Sigmoid colon (tissue), 7 donors: Measurements from ENCODE around the gene SORT1. TPM values are rescaled to one million over a fixed set of nuclear protein-coding genes. Genes with fewer than 3 reads are reported as not detected.
A peak's percentile ranks its signal among the peaks of the same experiment; 100 is the strongest.
"Not testable (repeated sequence)": the region's sequence is repeated elsewhere in the genome, so short reads cannot be mapped to it uniquely, and the experiment has no call there.

Experiments
- DNase-seq: peaks from one replicate; pipeline ENCODE4 v3.0.0-alpha.2; 2019
- H3K27ac ChIP-seq, 4 donors: fragments of 200-600 bp; sonication (generic); one replicate each; pipeline ENCODE4 v1.5.1; 2016 to 2019; ENCODE audit warnings: mild to moderate bottlenecking in 1 of 4
- H3K27me3 ChIP-seq, 3 donors: fragments of 200-600 bp; sonication (generic); one replicate each; pipeline ENCODE4 v1.5.1; 2019; ENCODE audit warnings: mild to moderate bottlenecking in 1 of 3
- H3K36me3 ChIP-seq, 4 donors: fragments of 200-600 bp; sonication (generic); one replicate each; pipeline ENCODE4 v1.5.1; 2016 to 2019
- H3K4me1 ChIP-seq, 4 donors: fragments of 200-600 bp; sonication (generic); one replicate each; pipeline ENCODE4 v1.5.1; 2017 to 2019
- H3K4me3 ChIP-seq, 4 donors: fragments of 200-600 bp; sonication (generic); one replicate each; pipeline ENCODE4 v1.5.1; 2017 to 2019; ENCODE audit warnings: mild to moderate bottlenecking in 2 of 4, moderate library complexity in 1 of 4
- H3K9me3 ChIP-seq, 4 donors: fragments of 200-600 bp in 3 of 4; sonication (generic) in 3 of 4; one replicate each; pipeline versions ENCODE4 v1.5.1 to v1.6.1; 2013 to 2019
- CTCF ChIP-seq, 4 experiments: fragments of 450-650 bp in 3 of 4; fragments of 200-600 bp in 1 of 4; IDR thresholded peaks; one replicate each; pipeline ENCODE4 v1.5.1; 2016 to 2019; ENCODE audit warnings: antibody characterized with exemption in 4 of 4, mild to moderate bottlenecking in 3 of 4, moderate library complexity in 2 of 4
- EP300 ChIP-seq, 4 donors: sonication (generic); formaldehyde crosslinking; IDR thresholded peaks; one replicate each; pipeline ENCODE4 v1.6.1; 2017; ENCODE audit warnings: antibody characterized with exemption in 4 of 4
- POLR2A ChIP-seq, 2 donors: fragments of 450-650 bp; IDR thresholded peaks; one replicate each; pipeline ENCODE4 v1.6.1; 2016; ENCODE audit warnings: antibody characterized with exemption in 2 of 2, mild to moderate bottlenecking in 2 of 2, moderate library complexity in 2 of 2
- POLR2AphosphoS5 ChIP-seq, 4 donors: sonication (generic); formaldehyde crosslinking; IDR thresholded peaks; one replicate each; pipeline ENCODE4 v1.6.1; 2017; ENCODE audit warnings: antibody characterized with exemption in 4 of 4
- WGBS, 2 donors: extraction: QIAGEN DNeasy Blood & Tissue Kit; methylation state at CpG; one replicate each; pipeline ENCODE4 v1.1.7; 2013; 5-methylcytosine and 5-hydroxymethylcytosine counted together
- intact Hi-C: fragments of 100-400 bp; cut with DNase I; formaldehyde crosslinking; loops from one replicate; pipeline ENCODE4 v1.15.1; 2023
- polyA plus RNA-seq, 3 donors: library from polyadenylated mRNA; stranded (reverse); fragments of 200-250 nt; gene quantifications; one replicate each; pipeline ENCODE4 v1.2.3, GENCODE V29; 2013
- total RNA-seq, 4 donors: library from RNA; depleted of rRNA; stranded (reverse); fragments of >200 nt; gene quantifications; one replicate each; pipeline ENCODE4 v1.1.0, GENCODE V29; 2016
- donor health status: healthy with polysubstance abuse.
- donor health status: Bipolar disorder and iron deficiency.
- donor health status: healthy.

SORT1 gene
- total and polyA plus RNA-seq, 7 donors = 7.2 to 55.1 (median 37.0) TPM

DNA sequence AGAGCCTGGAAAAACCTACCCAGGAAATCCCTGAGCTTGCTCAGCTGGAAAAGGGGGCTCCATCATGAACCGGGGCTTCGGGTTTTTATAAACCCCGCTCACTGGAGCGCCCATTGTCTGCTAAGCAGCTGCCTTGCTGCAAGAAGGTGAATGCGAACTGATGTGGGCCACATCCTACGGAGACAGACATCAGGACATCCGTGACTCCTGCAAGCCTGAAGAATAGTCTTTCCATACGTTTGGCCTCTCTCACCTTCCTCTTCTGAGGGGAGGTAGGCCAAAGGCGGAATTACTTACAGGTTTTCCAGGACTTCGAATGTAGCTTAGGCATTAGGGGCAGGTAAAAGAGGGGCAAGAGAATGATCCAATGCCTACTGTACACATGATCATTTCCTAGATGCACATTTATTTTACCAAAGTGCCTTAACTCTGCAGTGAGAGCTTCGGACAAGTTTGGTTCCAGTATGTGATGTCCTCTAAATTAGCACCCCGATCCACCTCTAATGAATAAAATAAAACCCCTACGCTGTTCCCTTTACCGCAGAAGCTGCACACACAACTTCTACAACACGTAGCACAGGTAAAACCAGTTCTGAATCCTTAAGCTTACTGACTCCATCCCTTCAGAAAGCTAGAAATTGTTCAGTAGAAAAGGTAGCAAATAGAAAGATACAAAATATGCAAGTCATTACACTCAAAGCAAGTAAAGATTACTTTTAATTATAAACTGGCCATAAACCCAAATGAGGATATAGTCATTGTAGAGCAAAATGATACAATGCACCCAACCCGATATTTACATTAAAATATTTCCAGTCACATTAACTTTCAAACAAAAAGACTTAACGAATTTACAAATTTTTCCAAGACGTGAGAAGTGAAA is 866 bp upstream of the SORT1 start:
- H3K4me3 ChIP-seq = peak overlapping the region; percentile 34 to 89 (median 74)
- no peak for DNase-seq
- H3K4me1 ChIP-seq = peaks cover 0 to 47% (median 38%) of the 10 kb centered on the region in 4 donors
- no peaks in the 10 kb centered on the region for H3K9me3 ChIP-seq
- intact Hi-C loops = loop anchor here (1.0 to 10.0 kb wide), 3 partner anchors 122 to 304 kb away; partner anchors contain the start of gene TMEM167B
- H3K36me3 ChIP-seq = peaks cover 0 to 28% (median 0%) of the 10 kb centered on the region in 4 donors
- H3K27me3 ChIP-seq = no peaks in the 10 kb centered on the region
- 19 to 52% methylated on average over 18 of the region's 18 CpGs for WGBS, 2 donors
- TF ChIP-seq POLR2AphosphoS5 (IDR thresholded peaks at IDR 0.05) = no peak
- TF ChIP-seq POLR2A (IDR thresholded peaks at IDR 0.05) = no peak
- TF ChIP-seq CTCF (IDR thresholded peaks at IDR 0.05) = no peak
- TF ChIP-seq EP300 (IDR thresholded peaks at IDR 0.05) = no peak
- H3K27ac ChIP-seq = peak overlapping the region; percentile 85 to 90 (median 87)

DNA sequence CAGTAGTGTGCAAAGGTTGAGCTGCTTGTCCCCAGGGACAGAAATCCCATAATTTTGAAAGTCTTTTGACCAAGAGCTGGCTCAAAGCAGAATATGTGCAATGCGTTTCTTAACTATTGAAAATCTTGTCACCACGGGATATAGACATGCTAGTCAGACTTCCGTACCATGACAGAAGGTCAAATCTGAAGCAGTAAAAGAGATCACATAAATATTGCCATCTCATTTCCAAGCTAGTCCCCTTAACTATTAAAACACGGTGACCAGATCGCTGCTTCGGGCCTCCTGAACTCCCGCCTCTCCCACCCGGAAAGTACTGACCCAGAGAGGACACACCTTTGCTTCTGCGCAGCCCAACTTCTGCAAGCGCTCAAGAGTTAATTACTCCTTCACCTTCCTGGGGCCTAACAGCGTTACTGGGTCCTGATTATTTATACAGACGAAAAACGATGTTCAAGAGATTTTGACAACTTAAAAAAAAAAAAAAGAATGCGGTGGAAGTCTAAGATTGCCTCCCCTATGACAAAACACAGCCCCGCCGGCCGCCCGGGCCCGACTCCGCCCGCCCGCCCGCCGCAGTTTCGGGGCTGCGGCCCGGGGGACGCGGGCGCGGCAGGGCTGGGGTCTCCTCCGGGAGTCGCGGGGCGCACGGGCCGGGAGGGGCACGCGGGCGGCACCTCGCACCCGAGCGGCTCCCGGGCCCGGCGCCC is 692 bp downstream of the SORT1 start:
- H3K36me3 ChIP-seq = peaks cover 0 to 13% (median 0%) of the 10 kb centered on the region in 4 donors
- peaks cover 0 to 63% (median 54%) of the 10 kb centered on the region in 4 donors for H3K4me1 ChIP-seq
- peak overlapping the region; percentile 85 to 90 (median 87) for H3K27ac ChIP-seq
- 3 to 4% methylated on average over 46 of the region's 46 CpGs for WGBS, 2 donors
- DNase-seq = no peak
- no peaks in the 10 kb centered on the region for H3K27me3 ChIP-seq
- no peak for TF ChIP-seq EP300 (IDR thresholded peaks at IDR 0.05)
- no peaks in the 10 kb centered on the region for H3K9me3 ChIP-seq
- intact Hi-C loops = loop anchor here (10.0 kb wide), 1 partner anchor 302 kb away; the partner anchor contains the start of gene TMEM167B
- peak overlapping the region; percentile 34 to 89 (median 74) for H3K4me3 ChIP-seq

DNA sequence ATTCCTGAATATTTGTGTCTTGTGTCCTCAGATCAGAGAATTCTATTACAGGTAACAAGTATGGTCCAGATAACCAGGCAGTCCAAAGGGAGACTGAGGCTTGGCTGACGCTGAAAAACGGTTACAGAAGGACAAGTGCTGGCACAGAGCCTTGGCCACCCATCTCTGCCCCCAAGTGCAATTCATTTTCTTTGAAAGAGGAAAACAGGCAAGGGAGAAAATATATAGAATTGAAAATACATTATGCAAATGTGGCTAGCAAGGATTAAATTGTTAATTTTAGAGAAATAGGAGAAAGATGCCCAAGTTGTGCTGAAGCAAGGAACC is 1.2 kb downstream of the SORT1 start:
- intact Hi-C loops = loop anchor here (10.0 kb wide), 1 partner anchor 302 kb away; the partner anchor contains the start of gene TMEM167B
- no peaks in the 10 kb centered on the region for H3K9me3 ChIP-seq
- TF ChIP-seq CTCF (IDR thresholded peaks at IDR 0.05) (no peak), POLR2A (IDR thresholded peaks at IDR 0.05) (no peak), EP300 (IDR thresholded peaks at IDR 0.05) (no peak), POLR2AphosphoS5 (IDR thresholded peaks at IDR 0.05) (no peak)
- no peaks in the 10 kb centered on the region for H3K27me3 ChIP-seq
- peak overlapping the region; percentile 34 to 89 (median 74) for H3K4me3 ChIP-seq
- DNase-seq = no peak
- H3K27ac ChIP-seq = peak overlapping the region; percentile 85 to 90 (median 87)
- 30 to 70% methylated on average over 2 of the region's 2 CpGs for WGBS, 2 donors
- H3K4me1 ChIP-seq = peaks cover 0 to 68% (median 59%) of the 10 kb centered on the region in 4 donors
- peaks cover 0 to 7% (median 0%) of the 10 kb centered on the region in 4 donors for H3K36me3 ChIP-seq

- TF ChIP-seq POLR2A (IDR thresholded peaks at IDR 0.05) (no peak), POLR2AphosphoS5 (IDR thresholded peaks at IDR 0.05) (no peak), EP300 (IDR thresholded peaks at IDR 0.05) (no peak), CTCF (IDR thresholded peaks at IDR 0.05) (no peak)
- DNase-seq = no peak
- H3K27ac ChIP-seq = peak overlapping the region; percentile 85 to 90 (median 87)
- WGBS, 2 donors = 48 to 66% methylated on average over 5 of the region's 5 CpGs
- peaks cover 0 to 1% (median 0%) of the 10 kb centered on the region in 4 donors for H3K36me3 ChIP-seq
- H3K27me3 ChIP-seq = no peaks in the 10 kb centered on the region
- peaks cover 0 to 74% (median 66%) of the 10 kb centered on the region in 4 donors for H3K4me1 ChIP-seq
- no peaks in the 10 kb centered on the region for H3K9me3 ChIP-seq
- intact Hi-C loops = loop anchor here (10.0 kb wide), 1 partner anchor 301 kb away; the partner anchor contains the start of gene TMEM167B
- H3K4me3 ChIP-seq = peak overlapping the region in 3 of 4 donors; percentile 63 to 89 (median 84)
Measured at GRCh38 chr1:109395602-109396512, 1.9 kb downstream of the SORT1 start.

DNA sequence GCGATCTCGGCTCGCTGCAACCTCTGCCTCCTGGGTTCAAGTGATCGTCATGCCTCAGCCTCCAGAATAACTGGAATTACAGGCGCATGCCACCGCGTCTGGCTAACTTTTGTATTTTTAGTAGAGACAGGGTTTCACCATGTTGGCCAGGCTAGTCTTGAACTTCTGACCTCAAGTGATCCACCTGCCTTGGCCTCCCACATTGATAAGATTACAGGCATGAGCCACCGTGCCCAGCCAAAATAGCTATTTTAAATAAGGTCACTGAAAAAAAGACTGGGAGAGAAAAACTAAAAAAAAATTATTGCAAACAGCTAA is 2.5 kb downstream of the SORT1 start:
- H3K4me1 ChIP-seq = peaks cover 0 to 80% (median 71%) of the 10 kb centered on the region in 4 donors
- peak overlapping the region; percentile 85 to 90 (median 87) for H3K27ac ChIP-seq
- H3K9me3 ChIP-seq, H3K4me3 ChIP-seq, H3K27me3 ChIP-seq, H3K36me3 ChIP-seq, DNase-seq: not testable (repeated sequence)
- intact Hi-C loops = loop anchor here (10.0 kb wide), 1 partner anchor 300 kb away; the partner anchor contains the start of gene TMEM167B
- 86 to 88% methylated on average over 8 of the region's 8 CpGs for WGBS, 2 donors
